ENCODE results near the gene RNASE8. TPM values are rescaled to one million over a fixed set of nuclear protein-coding genes. Genes with fewer than 3 reads are reported as not detected.

Gene RNASE8
- total RNA-seq, 2 donors from 2014 or later = not detected

- peak; percentile 93 for DNase-seq (ENCODE audit: low spot score)
- TF ChIP-seq, protein P1, sequence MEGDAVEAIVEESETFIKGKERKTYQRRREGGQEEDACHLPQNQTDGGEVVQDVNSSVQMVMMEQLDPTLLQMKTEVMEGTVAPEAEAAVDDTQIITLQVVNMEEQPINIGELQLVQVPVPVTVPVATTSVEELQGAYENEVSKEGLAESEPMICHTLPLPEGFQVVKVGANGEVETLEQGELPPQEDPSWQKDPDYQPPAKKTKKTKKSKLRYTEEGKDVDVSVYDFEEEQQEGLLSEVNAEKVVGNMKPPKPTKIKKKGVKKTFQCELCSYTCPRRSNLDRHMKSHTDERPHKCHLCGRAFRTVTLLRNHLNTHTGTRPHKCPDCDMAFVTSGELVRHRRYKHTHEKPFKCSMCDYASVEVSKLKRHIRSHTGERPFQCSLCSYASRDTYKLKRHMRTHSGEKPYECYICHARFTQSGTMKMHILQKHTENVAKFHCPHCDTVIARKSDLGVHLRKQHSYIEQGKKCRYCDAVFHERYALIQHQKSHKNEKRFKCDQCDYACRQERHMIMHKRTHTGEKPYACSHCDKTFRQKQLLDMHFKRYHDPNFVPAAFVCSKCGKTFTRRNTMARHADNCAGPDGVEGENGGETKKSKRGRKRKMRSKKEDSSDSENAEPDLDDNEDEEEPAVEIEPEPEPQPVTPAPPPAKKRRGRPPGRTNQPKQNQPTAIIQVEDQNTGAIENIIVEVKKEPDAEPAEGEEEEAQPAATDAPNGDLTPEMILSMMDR (IDR thresholded peaks at IDR 0.05) = no peak
- H3K27me3 ChIP-seq (replicated peaks; ENCODE audit: insufficient read depth) = no peaks in the 10 kb centered on the region
- H3K27ac ChIP-seq = peak overlapping the region; percentile 91 to 99
- ATAC-seq (ENCODE audit: insufficient number of reproducible peaks, low FRiP score, low read depth) = no peak
- no peaks in the 10 kb centered on the region for H3K9me3 ChIP-seq
- no peaks in the 10 kb centered on the region for H3K36me3 ChIP-seq
- peak overlapping the region; percentile 84 for H3K4me3 ChIP-seq
- H3K4me1 ChIP-seq (ENCODE audit: control insufficient read depth in 1 of 2, low read depth in 2 of 2) = peaks cover 5 to 48% of the 10 kb centered on the region in 2 donors
Observed at GRCh38 chr14:21103411-21103709, 45.7 kb downstream of the RNASE8 start.

- no peaks in the 10 kb centered on the region for H3K9me3 ChIP-seq
- peak; percentile 86 for ATAC-seq (ENCODE audit: insufficient number of reproducible peaks, low FRiP score, low read depth)
- DNase-seq (ENCODE audit: low spot score) = peak; percentile 87
- H3K27me3 ChIP-seq (replicated peaks; ENCODE audit: insufficient read depth) = no peaks in the 10 kb centered on the region
- H3K27ac ChIP-seq = peak overlapping the region; percentile 91 to 99
- peak overlapping the region; percentile 84 for H3K4me3 ChIP-seq
- peaks cover 5 to 46% of the 10 kb centered on the region in 2 donors for H3K4me1 ChIP-seq (ENCODE audit: control insufficient read depth in 1 of 2, low read depth in 2 of 2)
- no peaks in the 10 kb centered on the region for H3K36me3 ChIP-seq
- TF ChIP-seq, protein P1 (IDR thresholded peaks at IDR 0.05) = peak; percentile 73
Observed at GRCh38 chr14:21103710-21104447, 46.3 kb downstream of the RNASE8 start.

GRCh38 chr14:21104448-21105060 lies 46.9 kb downstream of the RNASE8 start:
- H3K9me3 ChIP-seq = no peaks in the 10 kb centered on the region
- TF ChIP-seq, protein P1 (IDR thresholded peaks at IDR 0.05) = peak; percentile 88
- no peaks in the 10 kb centered on the region for H3K27me3 ChIP-seq (replicated peaks; ENCODE audit: insufficient read depth)
- peak overlapping the region; percentile 91 to 99 for H3K27ac ChIP-seq
- H3K36me3 ChIP-seq = no peaks in the 10 kb centered on the region
- H3K4me1 ChIP-seq (ENCODE audit: control insufficient read depth in 1 of 2, low read depth in 2 of 2) = peaks cover 0 to 39% of the 10 kb centered on the region in 2 donors
- DNase-seq (ENCODE audit: low spot score) (no peak), ATAC-seq (ENCODE audit: insufficient number of reproducible peaks, low FRiP score, low read depth) (peak; percentile 47)
- H3K4me3 ChIP-seq = peak overlapping the region; percentile 84

DNA sequence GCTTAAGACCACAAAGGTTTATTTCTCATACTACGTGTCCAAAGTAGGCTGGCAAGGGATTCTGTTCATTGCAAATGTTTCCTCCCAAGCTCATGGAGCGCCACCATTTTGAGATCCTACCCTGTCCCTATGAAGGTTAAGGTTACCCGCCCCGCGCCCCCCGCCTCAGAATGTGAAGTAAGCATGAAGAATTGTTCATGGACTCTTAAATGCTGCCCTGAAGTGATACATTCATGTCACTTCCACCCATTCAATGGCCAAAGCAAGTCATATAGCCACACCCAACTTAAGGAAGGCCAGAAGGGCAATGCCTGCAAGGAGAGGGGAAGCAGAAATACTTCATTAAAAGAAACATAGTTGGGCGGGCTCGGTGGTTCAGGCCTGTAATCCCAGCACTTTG lies 47.5 kb downstream of the RNASE8 start:
- Histone ChIP-seq H3K4me1 (ENCODE audit: control insufficient read depth in 1 of 2, low read depth in 2 of 2) (peaks cover 0 to 34% of the 10 kb centered on the region in 2 donors), H3K9me3 (no peaks in the 10 kb centered on the region), H3K36me3 (no peaks in the 10 kb centered on the region), H3K27ac (peak overlapping the region; percentile 91 to 99), H3K4me3 (no peak overlapping the region), H3K27me3 (replicated peaks; ENCODE audit: insufficient read depth) (no peaks in the 10 kb centered on the region)
- TF ChIP-seq, protein P1 (IDR thresholded peaks at IDR 0.05) = no peak
- ATAC-seq (ENCODE audit: insufficient number of reproducible peaks, low FRiP score, low read depth) (no peak), DNase-seq (ENCODE audit: low spot score) (no peak)

DNA sequence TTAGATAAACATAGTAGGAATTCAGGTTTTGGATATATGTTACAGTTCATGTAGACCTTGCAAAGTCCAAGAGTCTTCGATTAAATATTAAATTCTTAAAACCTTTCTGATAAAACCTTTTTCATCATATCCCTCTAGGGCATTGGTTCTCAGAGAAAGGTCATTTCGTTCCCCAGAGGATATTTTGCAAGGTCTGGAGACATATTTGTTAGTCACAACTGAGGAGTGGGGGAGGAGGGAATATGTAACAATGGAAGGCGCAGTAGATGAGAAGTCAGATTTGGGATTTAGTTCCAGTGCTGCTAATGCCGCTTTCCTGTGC lies 48.5 kb downstream of the RNASE8 start:
- peaks cover 0 to 34% of the 10 kb centered on the region in 2 donors for H3K4me1 ChIP-seq (ENCODE audit: control insufficient read depth in 1 of 2, low read depth in 2 of 2)
- TF ChIP-seq, protein P1 (IDR thresholded peaks at IDR 0.05) = no peak
- no peaks in the 10 kb centered on the region for H3K9me3 ChIP-seq
- no peak overlapping the region for H3K4me3 ChIP-seq
- no peaks in the 10 kb centered on the region for H3K27me3 ChIP-seq (replicated peaks; ENCODE audit: insufficient read depth)
- DNase-seq (ENCODE audit: low spot score) (no peak), ATAC-seq (ENCODE audit: insufficient number of reproducible peaks, low FRiP score, low read depth) (no peak)
- H3K36me3 ChIP-seq = no peaks in the 10 kb centered on the region
- H3K27ac ChIP-seq = peak overlapping the region in 1 of 2 donors; percentile 50
